UCSD-AML1 (cell line): Measurements from ENCODE around the gene TSKS.

Experiments used
- DNase-seq: peaks from one replicate; lab custom pipeline; 2025; ENCODE audit not compliant: unreplicated experiment; lab: John Stamatoyannopoulos, UW

Gene TSKS

DNA sequence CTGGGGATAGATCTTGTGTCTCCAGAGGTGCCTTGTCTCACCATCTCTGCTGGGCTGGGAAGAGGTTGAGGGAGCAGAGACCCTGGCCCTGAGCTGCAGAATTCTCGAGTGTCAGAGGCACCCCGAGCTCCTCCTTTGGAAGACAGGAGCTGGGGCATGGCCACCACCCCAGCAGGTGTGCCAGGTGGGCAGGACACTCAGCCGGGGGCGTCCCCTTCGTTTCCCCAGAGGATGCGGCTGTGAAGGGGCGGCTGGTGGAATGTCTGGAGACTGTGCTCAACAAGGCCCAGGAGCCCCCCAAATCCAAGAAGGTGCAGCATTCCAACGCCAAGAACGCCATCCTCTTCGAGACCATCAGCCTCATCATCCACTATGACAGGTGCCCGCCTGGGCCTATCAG lies 35.5 kb upstream of the TSKS start:
- no peak for DNase-seq

DNA sequence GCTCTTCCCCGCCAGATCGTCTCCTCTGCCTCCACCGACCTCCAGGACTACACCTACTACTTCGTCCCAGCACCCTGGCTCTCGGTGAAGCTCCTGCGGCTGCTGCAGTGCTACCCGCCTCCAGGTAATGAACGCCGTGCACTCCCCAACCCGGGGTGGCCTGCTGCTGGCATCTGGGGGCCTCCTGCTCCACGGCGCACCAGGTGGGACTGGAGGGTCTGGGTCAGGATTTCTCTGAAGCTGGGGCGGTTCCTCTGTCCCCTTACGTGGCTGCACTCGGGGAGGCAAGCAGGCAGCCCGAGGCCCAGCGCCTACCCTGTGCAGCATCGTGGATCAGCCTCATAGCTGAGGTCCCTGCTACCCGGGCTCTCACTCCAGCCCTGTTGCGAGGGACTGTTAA lies 32.5 kb upstream of the TSKS start:
- DNase-seq = no peak

DNA sequence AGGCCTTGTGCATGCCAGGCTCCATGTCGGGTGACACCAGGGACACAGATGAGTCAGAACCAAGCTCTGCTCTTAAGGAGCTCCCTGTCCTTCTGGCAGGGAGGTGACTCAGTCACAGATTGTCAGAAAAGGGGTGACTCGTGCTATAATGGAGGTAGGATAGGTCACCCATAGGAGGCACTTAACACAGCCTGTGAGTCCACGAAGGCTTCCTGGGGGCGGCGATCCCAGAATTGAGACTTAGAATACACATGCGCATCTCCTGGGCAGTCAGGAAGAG lies 30.4 kb upstream of the TSKS start:
- DNase-seq = no peak

DNA sequence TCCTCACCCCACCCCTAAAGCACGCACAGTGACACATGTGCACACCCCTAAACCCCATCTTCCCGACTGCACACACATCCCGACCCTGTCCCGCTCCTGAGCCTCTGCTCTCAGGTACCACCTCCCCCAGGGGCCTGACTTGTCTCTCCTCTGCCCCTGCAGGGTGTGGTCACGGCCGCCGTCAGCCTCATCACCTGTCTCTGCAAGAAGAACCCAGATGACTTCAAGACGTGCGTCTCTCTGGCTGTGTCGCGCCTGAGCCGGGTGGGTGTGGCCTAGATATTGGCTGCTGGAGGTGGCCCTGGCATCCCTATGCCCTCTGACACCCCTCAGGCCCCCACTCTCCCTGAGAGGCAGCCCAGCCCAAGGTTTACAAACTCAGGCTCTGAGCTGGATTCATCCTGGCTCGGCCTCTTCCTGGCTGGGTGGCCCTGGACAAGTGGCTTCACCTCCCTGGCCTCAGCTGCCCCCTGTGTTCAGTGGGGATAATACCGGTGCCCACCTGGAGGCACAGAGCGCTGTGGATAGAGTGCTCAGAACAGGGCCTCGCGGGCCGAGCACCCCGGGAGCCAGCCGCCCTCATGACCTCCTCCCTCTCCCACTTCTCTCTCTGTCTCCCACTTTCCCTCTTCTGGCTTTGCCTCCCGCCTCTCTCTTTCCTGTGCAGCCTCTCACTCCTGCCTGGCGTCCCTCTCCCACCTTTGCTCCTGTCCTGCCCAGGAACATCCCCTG lies 29.9 kb upstream of the TSKS start:
- no peak for DNase-seq

DNA sequence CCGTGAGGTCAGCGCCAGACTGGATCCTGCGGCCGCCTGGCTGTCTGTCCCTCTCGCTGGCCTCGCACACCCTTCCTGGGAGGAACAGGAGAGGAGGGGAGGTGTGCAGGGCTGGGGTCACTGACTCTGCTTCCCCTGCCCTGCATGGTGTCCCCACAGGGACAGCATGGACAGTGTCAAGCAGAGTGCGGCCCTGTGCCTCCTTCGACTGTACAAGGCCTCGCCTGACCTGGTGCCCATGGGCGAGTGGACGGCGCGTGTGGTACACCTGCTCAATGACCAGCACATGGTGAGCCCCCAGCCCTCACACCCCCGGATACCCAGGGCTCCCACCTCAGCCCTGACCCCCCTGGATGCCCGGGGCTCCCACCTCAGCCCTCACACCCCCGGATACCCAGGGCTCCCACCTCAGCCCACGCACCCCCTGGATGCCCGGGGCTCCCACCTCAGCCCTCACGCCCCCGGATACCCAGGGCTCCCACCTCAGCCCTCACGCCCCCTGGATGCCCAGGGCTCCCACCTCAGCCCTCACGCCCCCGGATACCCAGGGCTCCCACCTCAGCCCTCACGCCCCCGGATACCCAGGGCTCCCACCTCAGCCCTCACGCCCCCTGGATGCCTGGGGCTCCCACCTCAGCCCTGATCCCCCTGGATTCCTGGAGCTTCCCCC lies 28.8 kb upstream of the TSKS start:
- DNase-seq = no peak

DNA sequence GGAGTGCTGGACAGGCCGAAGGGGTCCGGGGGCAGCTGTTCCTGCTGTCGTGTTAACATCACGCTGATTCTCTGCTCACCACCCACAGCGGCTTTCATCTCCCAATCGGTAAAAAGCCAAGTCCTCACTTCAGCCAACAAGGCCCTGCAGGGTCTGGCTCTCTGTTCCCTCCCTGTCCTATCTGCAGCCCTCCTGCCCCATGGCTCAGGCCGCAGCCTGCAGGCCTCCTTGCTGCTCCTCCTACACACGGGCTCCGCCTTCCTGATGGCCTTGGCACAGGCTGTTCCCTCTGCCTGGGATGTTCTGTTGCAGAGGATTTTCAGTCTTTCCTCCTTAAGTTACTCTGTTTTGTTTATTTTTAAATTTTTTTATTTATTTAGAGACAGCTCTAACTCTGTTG lies 27.8 kb upstream of the TSKS start:
- DNase-seq = no peak

DNA sequence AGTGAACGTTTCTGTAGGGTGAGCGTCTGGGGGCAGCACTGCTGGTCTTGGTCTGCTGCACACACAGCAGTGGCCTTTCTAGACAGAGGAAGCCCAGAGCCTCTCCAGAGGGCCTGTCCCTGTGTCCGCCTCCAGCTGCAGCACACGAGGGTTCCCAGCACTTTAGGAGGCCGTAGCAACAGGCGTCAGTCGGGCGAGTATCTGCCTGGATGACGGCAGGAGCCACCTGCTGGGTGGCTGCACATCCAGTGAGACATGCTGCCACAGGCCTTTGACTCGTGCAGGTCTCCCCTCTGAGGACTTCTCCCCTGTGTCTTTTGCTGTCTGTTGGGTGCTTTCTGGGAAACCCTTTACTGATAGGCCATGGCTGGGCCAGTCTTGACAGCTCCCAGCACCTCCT lies 25.8 kb upstream of the TSKS start:
- no peak for DNase-seq

DNA sequence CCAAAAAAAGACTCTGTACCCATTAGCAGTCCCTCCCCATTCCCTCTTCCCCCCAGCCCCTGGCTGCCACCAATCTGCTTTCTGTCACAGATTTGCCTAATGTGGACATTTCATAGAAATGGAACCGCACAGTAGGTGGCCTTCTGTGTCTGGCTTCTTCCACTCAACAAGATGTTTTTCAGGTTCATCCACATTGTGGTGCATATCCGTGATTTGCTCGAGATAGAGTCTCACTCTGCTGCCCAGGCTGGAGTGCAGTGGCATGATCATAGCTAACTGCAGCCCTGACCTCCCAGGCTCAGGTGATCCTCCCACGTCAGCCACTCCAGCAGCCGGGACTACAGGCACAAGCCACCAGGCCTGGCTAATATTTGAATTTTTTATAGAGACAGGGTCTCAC lies 24.6 kb upstream of the TSKS start:
- no peak for DNase-seq

DNA sequence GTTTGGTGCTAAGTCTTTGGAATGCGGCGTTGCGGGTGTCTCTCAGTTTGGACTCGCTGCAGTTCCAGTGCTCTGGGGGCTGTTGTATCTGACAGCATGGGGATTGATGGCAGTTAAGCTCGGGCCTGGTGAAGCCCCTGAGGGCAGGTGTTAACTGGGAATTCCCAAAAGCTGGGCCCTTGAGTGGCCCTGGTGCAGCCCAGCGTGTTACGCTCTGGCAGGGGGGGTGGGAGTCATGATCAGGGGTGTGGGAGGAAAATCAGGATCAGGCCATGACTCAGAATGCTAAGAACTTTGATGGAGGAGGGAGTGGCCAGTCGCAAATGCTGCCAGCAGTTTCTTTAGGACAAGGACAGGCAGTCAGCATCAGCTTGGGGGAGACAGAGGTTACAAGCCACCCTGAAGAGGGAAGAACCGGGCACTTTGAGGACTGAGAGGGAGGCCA lies 23.3 kb upstream of the TSKS start:
- no peak for DNase-seq

DNA sequence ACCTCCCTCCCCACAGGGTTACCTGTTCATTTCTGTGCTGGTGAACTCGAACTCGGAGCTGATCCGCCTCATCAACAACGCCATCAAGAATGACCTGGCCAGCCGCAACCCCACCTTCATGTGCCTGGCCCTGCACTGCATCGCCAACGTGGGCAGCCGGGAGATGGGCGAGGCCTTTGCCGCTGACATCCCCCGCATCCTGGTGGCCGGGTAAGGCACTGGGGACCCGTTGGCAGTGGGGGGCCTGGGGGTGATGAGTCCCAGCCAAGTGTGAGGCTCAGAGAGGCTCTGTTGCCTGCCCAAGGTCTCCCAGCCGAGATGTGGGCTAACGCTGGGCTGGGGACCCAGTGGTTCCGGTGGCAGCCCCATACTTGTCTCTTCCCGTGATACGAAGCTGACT lies 19.4 kb upstream of the TSKS start:
- DNase-seq = no peak

DNA sequence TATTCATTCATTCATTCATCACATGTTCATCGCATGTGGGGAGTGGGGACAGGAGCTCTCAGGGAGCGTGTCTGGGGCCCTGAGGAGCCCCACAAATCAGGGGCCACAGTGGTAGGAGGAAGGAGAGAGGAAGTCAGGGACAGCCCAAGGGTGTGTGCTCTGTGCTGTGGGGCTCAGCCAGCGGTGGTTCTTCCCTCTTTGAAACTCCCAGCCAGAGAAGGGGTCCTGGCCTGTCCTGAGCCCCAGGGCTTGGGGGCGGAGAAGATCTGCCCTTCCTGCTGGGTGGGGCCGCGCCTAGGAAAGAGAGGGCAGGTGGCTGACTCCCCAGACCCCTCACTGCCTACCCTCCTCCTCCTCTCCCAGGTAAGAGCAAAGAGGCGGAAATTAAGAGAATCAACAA lies 18.3 kb upstream of the TSKS start:
- no peak for DNase-seq

DNA sequence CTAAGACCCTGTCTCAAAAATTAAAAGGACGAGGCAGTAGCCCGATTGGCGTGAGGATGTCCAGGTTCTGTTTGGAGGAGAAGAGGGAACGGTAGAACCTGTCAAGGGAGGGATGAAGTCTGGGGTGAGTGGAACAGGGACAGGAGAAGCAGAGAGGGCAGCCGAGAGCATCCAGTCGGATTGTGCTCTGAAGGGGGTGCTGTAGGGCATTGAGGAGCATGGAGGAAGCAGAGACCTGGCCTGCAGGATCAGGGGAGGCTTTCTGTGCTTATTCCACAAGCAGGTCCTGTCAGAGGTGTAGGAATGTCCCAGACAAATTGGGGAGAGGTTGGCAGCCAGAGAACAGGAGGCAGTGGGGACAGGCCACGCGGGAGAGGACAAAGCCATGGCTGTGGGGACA lies 17.8 kb upstream of the TSKS start:
- DNase-seq = no peak

DNA sequence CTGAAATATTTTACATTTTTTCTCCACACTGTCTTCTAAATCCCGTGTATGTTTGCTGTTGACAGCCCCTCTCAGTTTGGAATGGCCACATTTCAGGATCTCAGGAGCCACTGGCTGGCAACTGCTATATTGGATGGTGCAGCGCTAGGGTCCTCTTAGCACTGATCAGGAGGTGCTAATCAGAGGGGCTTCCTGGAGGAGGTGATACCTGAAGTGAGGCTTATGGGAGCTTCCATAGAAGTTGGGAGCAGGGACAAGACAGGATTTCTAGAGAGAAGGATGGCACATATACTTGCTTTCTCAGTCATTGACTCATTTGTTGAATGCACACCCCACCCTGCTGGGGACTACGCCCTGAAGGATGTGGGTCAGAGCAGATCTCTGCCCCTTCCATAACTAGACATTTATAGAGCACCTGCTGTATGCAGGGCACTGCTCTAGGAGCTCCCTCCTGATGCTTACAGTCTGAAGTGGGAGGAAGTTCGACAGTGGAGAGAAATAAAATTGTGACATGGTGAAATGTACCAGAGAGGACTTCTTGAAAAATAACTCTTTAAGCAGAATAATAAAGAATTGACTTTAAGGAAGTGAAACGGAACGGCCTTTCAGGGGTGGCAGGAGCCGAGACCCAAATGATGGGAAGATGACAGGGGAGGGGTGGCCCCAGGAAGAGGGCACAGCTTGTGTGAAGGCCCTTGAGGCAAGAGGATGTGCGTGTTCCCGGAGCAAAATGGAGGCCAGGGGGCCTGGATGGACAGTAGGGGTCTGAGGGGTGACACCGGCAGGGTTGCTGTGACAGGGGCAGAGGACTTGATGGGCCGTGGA lies 16.8 kb upstream of the TSKS start:
- DNase-seq = no peak

DNA sequence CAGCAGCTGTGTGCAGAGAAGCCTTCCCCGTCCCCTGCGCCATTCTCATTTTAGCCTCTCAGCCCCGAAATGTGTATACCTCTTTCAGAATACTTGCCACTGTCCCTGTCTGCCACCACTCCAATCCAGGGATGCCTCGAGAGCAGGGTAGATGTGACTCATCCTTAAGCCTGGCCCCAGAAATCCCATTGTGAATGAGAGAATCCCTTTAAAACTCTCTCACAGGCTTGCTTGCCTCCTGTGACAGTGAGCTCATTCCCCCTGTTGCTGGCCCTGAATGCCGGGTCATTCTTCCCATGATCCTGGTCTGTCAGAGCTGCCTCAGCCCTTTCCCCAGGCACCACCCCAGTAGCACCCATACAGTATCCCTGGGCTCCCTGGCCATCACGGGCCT lies 13.3 kb upstream of the TSKS start:
- DNase-seq = no peak

DNA sequence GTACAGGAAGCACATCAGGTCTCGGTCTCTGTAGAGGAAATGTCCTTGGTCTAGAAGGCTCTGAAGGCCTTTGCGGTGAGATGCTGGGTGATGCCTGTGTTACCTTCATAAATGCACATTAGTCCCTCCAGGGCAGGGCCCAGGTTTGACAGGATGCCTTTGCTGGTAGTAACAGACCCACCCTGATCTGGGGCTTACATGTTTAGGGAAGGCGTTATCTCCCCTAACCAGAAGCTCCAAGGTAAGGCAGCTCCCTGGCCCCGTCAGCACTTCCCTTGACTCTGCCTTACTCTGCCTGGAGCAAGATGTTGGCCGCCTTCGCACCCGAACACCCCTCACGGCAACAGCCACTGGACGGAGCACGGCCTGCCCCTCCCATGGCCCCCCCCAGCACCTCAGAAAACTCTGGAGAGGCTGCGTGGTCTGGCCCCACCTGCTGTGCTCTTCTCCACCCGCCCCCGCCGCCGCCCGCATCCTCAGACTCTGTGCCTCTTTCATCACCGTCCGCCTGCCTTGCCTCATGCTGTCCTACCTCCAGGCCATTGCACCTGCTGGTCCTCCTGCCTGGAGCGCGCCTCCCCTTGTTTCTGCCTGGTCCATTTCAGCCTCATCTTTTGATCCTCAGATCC lies 12.8 kb upstream of the TSKS start:
- no peak for DNase-seq

DNA sequence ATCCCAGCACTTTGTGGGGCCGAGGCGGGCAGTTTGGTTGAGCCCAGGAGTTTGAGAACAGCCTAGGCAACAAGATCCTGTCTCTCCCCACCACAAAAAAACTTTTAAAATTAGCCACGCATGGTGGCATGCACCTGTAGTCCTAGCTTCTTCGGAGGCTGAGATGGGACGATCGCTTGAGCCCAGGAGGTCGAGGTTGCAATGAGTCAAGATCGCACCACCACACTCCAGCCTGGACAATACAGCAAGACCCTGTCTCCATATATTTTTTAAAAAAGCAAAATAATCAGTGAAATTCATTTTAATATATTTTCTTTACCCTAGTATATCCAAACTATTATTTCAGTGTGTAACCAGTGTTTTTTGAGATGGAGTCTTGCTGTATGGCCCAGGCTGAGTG lies 11.9 kb upstream of the TSKS start:
- no peak for DNase-seq

DNA sequence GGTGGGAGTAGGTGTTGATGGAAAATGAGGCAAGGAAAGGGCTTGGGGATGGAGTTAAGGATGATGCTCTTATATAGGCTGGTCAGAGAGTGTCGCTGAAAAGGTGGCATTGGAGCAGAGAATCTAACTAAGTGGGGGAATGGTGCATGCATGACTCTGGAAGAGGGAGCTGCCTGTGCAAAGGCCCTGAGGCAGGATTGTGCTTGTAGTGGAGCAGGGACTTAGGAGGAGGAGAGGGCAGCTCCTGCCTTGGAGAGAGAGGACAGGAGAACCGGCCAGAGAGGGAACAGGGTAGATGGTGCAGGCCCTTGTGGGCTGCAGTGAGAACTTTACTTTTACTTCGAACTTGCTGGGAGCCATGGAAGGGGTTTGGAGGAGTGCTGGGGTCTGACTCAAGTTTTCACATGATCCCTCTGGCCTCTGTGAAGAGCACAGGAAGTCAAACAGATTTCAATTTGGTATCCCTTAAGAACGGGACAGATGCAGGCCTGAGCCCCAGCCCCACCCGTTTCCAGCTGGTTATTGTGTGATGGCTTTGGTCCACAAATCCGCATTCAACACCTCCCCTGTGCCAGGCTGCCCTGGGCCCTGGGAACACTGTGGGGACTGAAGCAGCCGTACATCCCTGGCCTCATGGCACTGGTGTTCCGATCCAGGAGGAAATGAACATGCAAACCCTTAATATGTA lies 10.7 kb upstream of the TSKS start:
- DNase-seq = no peak

DNA sequence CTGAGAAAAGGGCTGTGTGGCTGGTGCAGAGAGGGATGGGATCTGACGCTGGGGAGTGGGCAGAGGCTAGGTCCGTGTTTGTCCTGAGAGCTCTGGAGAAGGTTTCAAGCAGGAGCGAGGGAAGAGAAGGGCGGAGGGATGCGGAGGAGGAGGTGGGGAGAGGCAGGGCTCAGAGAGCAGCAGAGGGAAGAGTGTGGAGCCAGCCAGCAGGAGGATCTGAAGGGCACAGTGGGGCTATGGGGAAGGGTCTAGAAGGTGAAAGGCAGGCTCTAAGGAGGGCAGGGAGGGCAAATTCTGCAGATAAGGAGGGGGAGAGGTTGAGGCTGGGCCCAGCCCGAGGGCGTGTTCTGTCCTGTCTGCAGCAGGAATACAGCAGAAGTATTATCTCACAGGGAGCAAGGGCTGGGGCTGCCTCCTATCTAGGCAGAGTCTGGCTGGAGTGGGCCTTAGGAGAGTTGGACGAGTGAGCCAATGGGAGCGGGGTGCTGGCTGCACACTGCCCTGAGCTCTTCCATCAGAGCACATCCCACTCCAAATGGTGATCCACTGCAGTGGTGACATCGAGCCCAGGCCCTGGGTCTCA lies 9.8 kb upstream of the TSKS start:
- DNase-seq = no peak

DNA sequence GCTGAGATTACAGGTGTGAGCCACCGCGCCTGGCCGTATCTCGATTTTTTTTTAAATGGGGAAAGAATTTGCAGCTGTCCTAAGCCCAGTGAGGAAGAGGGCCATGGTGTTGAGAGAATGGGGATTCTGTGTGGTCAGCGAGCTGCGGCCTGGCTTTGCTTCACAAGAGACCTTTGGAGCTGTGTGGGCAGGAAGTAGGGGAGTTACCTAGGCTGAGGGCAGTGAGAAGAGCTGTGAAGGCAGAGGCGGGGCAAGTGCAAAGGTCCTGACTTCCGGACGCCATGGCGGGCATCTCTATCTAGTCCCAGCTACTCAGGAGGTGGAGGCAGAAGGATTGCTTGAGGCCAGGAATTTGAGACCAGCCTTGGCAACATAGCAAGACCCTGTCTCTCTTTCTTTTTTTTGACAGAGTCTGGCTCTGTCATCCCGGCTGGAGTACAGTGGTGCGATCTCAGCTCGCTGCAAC lies 8.6 kb upstream of the TSKS start:
- no peak for DNase-seq

DNA sequence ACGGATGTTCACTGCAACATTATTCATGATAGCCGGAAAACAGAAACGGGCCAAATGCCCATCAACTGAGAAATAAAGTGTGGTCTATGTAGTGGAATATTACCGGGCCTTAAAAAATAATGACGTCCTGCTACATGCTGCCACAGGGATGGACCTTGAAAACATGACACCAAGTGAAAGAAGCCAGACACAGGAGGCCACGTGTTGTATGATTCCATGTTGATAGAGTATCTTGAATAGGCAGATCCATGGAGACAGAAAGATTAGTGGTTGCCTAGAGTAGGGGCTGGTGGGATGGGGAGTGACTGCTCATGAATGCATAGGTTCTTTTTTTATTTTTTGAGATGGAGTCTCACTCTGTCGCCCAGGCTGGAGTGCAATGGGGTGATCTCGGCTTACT lies 7.4 kb upstream of the TSKS start:
- DNase-seq = no peak
